OCI-LY7 (cell line): ENCODE measurements around the gene SASH1. TPM values are rescaled to one million over a fixed set of nuclear protein-coding genes. Genes with fewer than 3 reads are reported as not detected.

Experiments used
- BruUV-seq: library from RNA; stranded (reverse); fragments of 400-500 nt; replicated peaks from 2 replicates; lab custom pipeline; 2021; lab: Mats Ljungman, UMichigan
- CTCF ChIA-PET: fragments of 300-600 bp; sonication (Branson Sonifier 250); formaldehyde crosslinking; loops from one replicate; lab custom pipeline; 2022; ENCODE audit warnings: antibody characterized with exemption; ENCODE audit not compliant: unreplicated experiment; lab: Charles Lee
- POLR2A ChIA-PET: fragments of 300-600 bp; sonication (Branson Sonifier 250); formaldehyde crosslinking; loops from one replicate; lab custom pipeline; 2022; ENCODE audit warnings: antibody characterized with exemption; lab: Charles Lee
- DNase-seq: peaks from one replicate; pipeline ENCODE4 v3.0.0-alpha.2; 2015; ENCODE audit warnings: low spot score
- H2AFZ ChIP-seq: fragments of 200-600 bp; sonication (generic), shearing (Covaris generic); 2 replicates; pipeline ENCODE4 v1.6.1; 2014; ENCODE audit warnings: mild to moderate bottlenecking, antibody characterized with exemption, low read length, moderate library complexity
- H3K27ac ChIP-seq: fragments of 200-600 bp; sonication (generic); 2 replicates; pipeline ENCODE4 v1.5.1; 2014; ENCODE audit warnings: mixed run types, low read depth, mild to moderate bottlenecking, moderate library complexity, low read length, inconsistent platforms; ENCODE audit not compliant: poor library complexity, severe bottlenecking
- H3K36me3 ChIP-seq: fragments of 200-600 bp; sonication (generic); 2 replicates; pipeline ENCODE4 v1.6.1; 2014; ENCODE audit warnings: mild to moderate bottlenecking, antibody characterized with exemption, low read length, moderate library complexity, mixed read lengths; ENCODE audit not compliant: insufficient read depth
- H3K4me1 ChIP-seq: fragments of 200-600 bp; sonication (generic); 2 replicates; pipeline ENCODE4 v1.5.1; 2014; ENCODE audit warnings: mild to moderate bottlenecking, low read length; ENCODE audit not compliant: insufficient read depth, poor library complexity, severe bottlenecking
- H3K4me2 ChIP-seq: fragments of 200-600 bp; sonication (generic); 2 replicates; pipeline ENCODE4 v1.6.1; 2014; ENCODE audit warnings: mild to moderate bottlenecking, low read length
- H3K4me3 ChIP-seq: fragments of 200-600 bp; sonication (generic); 2 replicates; pipeline ENCODE4 v1.5.1; 2014; ENCODE audit warnings: mild to moderate bottlenecking, low read depth, low read length; ENCODE audit not compliant: poor library complexity, severe bottlenecking
- H3K79me2 ChIP-seq: fragments of 200-600 bp; sonication (generic); 2 replicates; pipeline ENCODE4 v1.6.1; 2016; ENCODE audit warnings: low read depth, mild to moderate bottlenecking, low read length, moderate library complexity, mixed read lengths; ENCODE audit not compliant: insufficient read depth
- H3K9me2 ChIP-seq: fragments of 200-600 bp; sonication (generic); 2 replicates; pipeline ENCODE4 v1.6.1; 2016; ENCODE audit warnings: mild to moderate bottlenecking, low read length, mixed read lengths; ENCODE audit not compliant: insufficient read depth
- H3K9me3 ChIP-seq: fragments of 200-600 bp; sonication (generic); 2 replicates; pipeline ENCODE4 v1.6.1; 2014; ENCODE audit warnings: mild to moderate bottlenecking, mixed run types, low read length, mixed read lengths
- H4K20me1 ChIP-seq: fragments of 200-600 bp; sonication (generic); 2 replicates; pipeline ENCODE4 v1.6.1; 2014; ENCODE audit warnings: mild to moderate bottlenecking, antibody characterized with exemption, low read length, moderate library complexity, mixed read lengths; ENCODE audit not compliant: insufficient read depth
- EZH2phosphoT487 ChIP-seq: fragments of 200-600 bp; sonication (generic); IDR thresholded peaks from 2 replicates; pipeline ENCODE4 v1.6.1; 2018; ENCODE audit warnings: low read depth, borderline replicate concordance, mild to moderate bottlenecking, mixed run types, antibody characterized with exemption, low read length, moderate library complexity, mixed read lengths
- intact Hi-C: fragments of 100-400 bp; cut with micrococcal nuclease; formaldehyde crosslinking; loops from one replicate; pipeline ENCODE4 v1.10.0; 2022; ENCODE audit not compliant: unreplicated experiment
- total RNA-seq, 2 experiments: library from RNA; depleted of rRNA in 1 of 2; stranded (reverse); fragments of >200 nt in 1 of 2; shearing (Covaris generic) in 1 of 2; gene quantifications; 2 replicates each; pipeline ENCODE4 v1.2.3, GENCODE V29; 2014 to 2022
- TF ChIP-seq, protein P1 (sequence below): fragments of 200-600 bp; sonication (generic); conservative IDR thresholded peaks from 2 replicates; pipeline ENCODE4 v1.5.1; 2014; ENCODE audit warnings: mild to moderate bottlenecking, antibody characterized with exemption, low read length, moderate library complexity, mixed read lengths

Gene SASH1
- total RNA-seq, 2 experiments from 2014 or later, result not detected

DNA sequence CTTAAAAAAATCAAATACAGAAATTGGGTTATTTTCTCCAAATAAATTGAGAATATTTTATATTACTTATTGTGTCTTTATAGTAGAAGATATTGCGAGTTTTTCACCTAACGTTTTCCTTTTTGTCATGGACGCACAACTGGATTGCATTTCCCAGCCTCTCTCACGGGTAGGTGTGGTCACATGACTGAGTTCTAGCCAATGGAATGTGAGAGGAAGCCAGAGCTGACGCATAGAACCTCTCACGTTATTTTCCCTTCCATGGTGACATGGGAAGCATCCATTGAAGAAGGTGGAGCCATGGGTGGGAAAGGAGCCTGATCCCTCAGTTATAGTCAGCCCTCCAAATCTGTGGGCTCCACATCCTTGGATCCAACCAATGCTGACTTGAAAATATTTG is 248.2 kb downstream of the SASH1 start:
- Histone ChIP-seq H3K9me2 (no peaks in the 10 kb centered on the region), H3K27ac (no peak overlapping the region), H3K4me1 (no peaks in the 10 kb centered on the region), H3K4me2 (no peak overlapping the region), H3K79me2 (no peaks in the 10 kb centered on the region), H2AFZ (peak overlapping the region; percentile 81; the same call in 1 of the 2 replicates), H3K36me3 (no peaks in the 10 kb centered on the region), H4K20me1 (no peaks in the 10 kb centered on the region), H3K4me3 (no peak overlapping the region), H3K9me3 (no peaks in the 10 kb centered on the region)
- ChIA-PET POLR2A (no interaction called here), CTCF (no interaction called here)
- intact Hi-C loops, result no loop called here
- no peak for DNase-seq
- TF ChIP-seq, protein P1, sequence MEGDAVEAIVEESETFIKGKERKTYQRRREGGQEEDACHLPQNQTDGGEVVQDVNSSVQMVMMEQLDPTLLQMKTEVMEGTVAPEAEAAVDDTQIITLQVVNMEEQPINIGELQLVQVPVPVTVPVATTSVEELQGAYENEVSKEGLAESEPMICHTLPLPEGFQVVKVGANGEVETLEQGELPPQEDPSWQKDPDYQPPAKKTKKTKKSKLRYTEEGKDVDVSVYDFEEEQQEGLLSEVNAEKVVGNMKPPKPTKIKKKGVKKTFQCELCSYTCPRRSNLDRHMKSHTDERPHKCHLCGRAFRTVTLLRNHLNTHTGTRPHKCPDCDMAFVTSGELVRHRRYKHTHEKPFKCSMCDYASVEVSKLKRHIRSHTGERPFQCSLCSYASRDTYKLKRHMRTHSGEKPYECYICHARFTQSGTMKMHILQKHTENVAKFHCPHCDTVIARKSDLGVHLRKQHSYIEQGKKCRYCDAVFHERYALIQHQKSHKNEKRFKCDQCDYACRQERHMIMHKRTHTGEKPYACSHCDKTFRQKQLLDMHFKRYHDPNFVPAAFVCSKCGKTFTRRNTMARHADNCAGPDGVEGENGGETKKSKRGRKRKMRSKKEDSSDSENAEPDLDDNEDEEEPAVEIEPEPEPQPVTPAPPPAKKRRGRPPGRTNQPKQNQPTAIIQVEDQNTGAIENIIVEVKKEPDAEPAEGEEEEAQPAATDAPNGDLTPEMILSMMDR, result no peak
- no peak for TF ChIP-seq EZH2phosphoT487
- BruUV-seq, result no TSS peak

DNA sequence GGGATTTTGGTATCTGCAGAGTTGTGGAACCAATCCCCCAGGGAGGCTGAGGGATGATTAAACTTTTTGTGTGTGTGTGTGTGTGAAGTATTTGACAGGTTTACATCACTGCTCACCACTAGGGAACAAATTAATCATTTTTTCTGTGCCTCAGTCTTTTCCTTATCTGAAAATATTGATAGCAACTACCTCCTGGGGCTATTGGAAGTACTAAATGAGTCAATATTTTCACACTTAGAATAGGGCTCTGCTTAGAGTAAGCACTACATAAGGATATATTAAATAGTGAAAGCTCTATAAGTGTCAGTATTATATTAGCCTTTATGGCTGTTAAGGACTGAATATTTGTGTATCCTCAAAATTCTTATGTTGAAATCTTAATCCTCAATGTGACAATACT is 249.0 kb downstream of the SASH1 start:
- Histone ChIP-seq H2AFZ (no peak overlapping the region), H4K20me1 (no peaks in the 10 kb centered on the region), H3K27ac (no peak overlapping the region), H3K4me2 (no peak overlapping the region), H3K9me2 (no peaks in the 10 kb centered on the region), H3K9me3 (no peaks in the 10 kb centered on the region), H3K4me3 (no peak overlapping the region), H3K36me3 (no peaks in the 10 kb centered on the region), H3K4me1 (no peaks in the 10 kb centered on the region), H3K79me2 (no peaks in the 10 kb centered on the region)
- CTCF ChIA-PET, result no interaction called here
- POLR2A ChIA-PET, result no interaction called here
- TF ChIP-seq, protein P1, result no peak
- no peak for TF ChIP-seq EZH2phosphoT487
- no TSS peak for BruUV-seq
- intact Hi-C loops, result no loop called here
- DNase-seq, result no peak

DNA sequence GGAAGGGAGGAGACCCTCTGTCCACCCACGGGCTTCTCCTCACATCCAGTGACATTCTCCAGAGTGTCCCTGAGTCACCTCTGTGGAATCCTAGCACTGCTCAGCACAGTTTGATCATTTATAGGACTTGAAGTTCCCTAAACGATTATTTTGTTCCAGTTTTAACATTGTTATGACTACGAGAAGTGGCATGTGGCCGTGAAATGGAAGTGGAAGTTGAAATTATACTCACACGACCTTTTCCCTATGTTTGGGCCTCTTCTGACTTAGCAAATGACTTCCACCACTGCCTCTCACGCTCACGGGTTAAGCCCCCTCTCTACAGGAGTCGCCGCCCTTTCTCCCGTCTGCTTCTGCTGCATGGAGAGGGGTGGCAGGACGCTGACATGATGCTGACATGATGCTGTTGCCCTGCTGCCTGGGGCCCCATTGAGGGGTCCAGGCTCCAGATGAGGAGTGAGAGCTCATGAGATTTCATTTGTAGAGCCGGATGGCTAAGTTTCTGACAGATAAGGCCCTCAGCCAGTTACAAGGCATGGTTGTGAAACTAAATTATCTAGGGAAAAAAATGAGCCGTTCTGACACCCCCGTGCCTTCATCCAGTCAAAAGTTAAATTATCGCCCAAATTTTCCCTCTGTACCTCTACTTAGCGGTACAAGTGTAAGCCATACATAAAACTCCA is 250.6 kb downstream of the SASH1 start:
- Histone ChIP-seq H3K79me2 (no peaks in the 10 kb centered on the region), H2AFZ (no peak overlapping the region), H3K36me3 (no peaks in the 10 kb centered on the region), H3K4me2 (no peak overlapping the region), H3K9me2 (no peaks in the 10 kb centered on the region), H3K4me3 (no peak overlapping the region), H3K9me3 (no peaks in the 10 kb centered on the region), H3K4me1 (no peaks in the 10 kb centered on the region), H3K27ac (no peak overlapping the region), H4K20me1 (no peaks in the 10 kb centered on the region)
- intact Hi-C loops, result no loop called here
- TF ChIP-seq, protein P1, result no peak
- TF ChIP-seq EZH2phosphoT487, result no peak
- ChIA-PET CTCF (no interaction called here), POLR2A (no interaction called here)
- BruUV-seq, result no TSS peak
- no peak for DNase-seq
